ENCODE results near the gene TRIM50.

GRCh38 chr7:73316521-73316920 lies 11.4 kb downstream of the TRIM50 start:
- TF ChIP-seq POLR2A (IDR thresholded peaks at IDR 0.05) = no peak
- TF ChIP-seq, protein P1, sequence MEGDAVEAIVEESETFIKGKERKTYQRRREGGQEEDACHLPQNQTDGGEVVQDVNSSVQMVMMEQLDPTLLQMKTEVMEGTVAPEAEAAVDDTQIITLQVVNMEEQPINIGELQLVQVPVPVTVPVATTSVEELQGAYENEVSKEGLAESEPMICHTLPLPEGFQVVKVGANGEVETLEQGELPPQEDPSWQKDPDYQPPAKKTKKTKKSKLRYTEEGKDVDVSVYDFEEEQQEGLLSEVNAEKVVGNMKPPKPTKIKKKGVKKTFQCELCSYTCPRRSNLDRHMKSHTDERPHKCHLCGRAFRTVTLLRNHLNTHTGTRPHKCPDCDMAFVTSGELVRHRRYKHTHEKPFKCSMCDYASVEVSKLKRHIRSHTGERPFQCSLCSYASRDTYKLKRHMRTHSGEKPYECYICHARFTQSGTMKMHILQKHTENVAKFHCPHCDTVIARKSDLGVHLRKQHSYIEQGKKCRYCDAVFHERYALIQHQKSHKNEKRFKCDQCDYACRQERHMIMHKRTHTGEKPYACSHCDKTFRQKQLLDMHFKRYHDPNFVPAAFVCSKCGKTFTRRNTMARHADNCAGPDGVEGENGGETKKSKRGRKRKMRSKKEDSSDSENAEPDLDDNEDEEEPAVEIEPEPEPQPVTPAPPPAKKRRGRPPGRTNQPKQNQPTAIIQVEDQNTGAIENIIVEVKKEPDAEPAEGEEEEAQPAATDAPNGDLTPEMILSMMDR (IDR thresholded peaks at IDR 0.05) = no peak
